ENCODE measurements around the gene ZNFX1. TPM values are rescaled to one million over a fixed set of nuclear protein-coding genes. Genes with fewer than 3 reads are reported as not detected.
A peak's percentile ranks its signal among the peaks of the same experiment; 100 is the strongest.

Gene ZNFX1
- total RNA-seq, 8 experiments from 2014 or later: 5.7 to 108 (median 15.7) TPM

GRCh38 chr20:49270736-49271135 is 7.1 kb downstream of the ZNFX1 start:
- Histone ChIP-seq H3K4me1 (replicated peaks in 1 of 2) (no peaks in the 10 kb centered on the region), H3K4me3 (no peak overlapping the region), H3K27ac (no peak overlapping the region)
- in situ Hi-C loops (cut with MboI; ENCODE audit: low pct_unique_long_range_greater_than_20kb in 2 of 9, low sequenced_read_pairs in 9 of 9, unreplicated experiment in 9 of 9): no loop called here
- 89 to 100% (median 97%) methylated on average over 1 to 5 of the region's 5 CpGs; no CpG with 5 or more reads in 4 of the 10 experiments for WGBS, 10 experiments
- no peak for ATAC-seq (replicated peaks in 6 of 8)

GRCh38 chr20:49270177-49270576 is 7.7 kb downstream of the ZNFX1 start:
- in situ Hi-C loops (cut with MboI; ENCODE audit: low pct_unique_long_range_greater_than_20kb in 2 of 9, low sequenced_read_pairs in 9 of 9, unreplicated experiment in 9 of 9): no loop called here
- peak in 3 of 8 experiments; percentile 14 to 50 (median 49) for ATAC-seq (replicated peaks in 6 of 8)
- WGBS, 10 experiments: 40 to 100% (median 70%) methylated on average over 1 to 6 of the region's 7 CpGs; no CpG with 5 or more reads in 3 of the 10 experiments
- Histone ChIP-seq H3K4me1 (replicated peaks in 1 of 2) (no peaks in the 10 kb centered on the region), H3K4me3 (no peak overlapping the region), H3K27ac (no peak overlapping the region)

- in situ Hi-C loops (cut with MboI; ENCODE audit: low pct_unique_long_range_greater_than_20kb in 2 of 9, low sequenced_read_pairs in 9 of 9, unreplicated experiment in 9 of 9): no loop called here
- Histone ChIP-seq H3K4me3 (no peak overlapping the region), H3K4me1 (replicated peaks in 1 of 2) (no peaks in the 10 kb centered on the region), H3K27ac (no peak overlapping the region)
- ATAC-seq (replicated peaks in 6 of 8): peak in 2 of 8 experiments; percentile 65 to 68
- 67 to 100% (median 97%) methylated on average over 1 of the region's 1 CpG; no CpG with 5 or more reads in 4 of the 10 experiments for WGBS, 10 experiments
Measured at GRCh38 chr20:49268600-49269365, 9.1 kb downstream of the ZNFX1 start.

- in situ Hi-C loops (cut with MboI; ENCODE audit: low pct_unique_long_range_greater_than_20kb in 2 of 9, low sequenced_read_pairs in 9 of 9, unreplicated experiment in 9 of 9): no loop called here
- 39 to 100% (median 92%) methylated on average over 1 to 4 of the region's 4 CpGs for WGBS, 10 experiments
- ATAC-seq (replicated peaks in 6 of 8): no peak
- Histone ChIP-seq H3K4me3 (no peak overlapping the region), H3K4me1 (replicated peaks in 1 of 2) (no peaks in the 10 kb centered on the region), H3K27ac (no peak overlapping the region)
Measured at GRCh38 chr20:49267327-49267726, 10.5 kb downstream of the ZNFX1 start.

- WGBS, 10 experiments: 25 to 100% (median 90%) methylated on average over 1 of the region's 1 CpG; no CpG with 5 or more reads in 3 of the 10 experiments
- H3K27ac ChIP-seq: no peak overlapping the region
- ATAC-seq (replicated peaks in 6 of 8): no peak
- no peak overlapping the region for H3K4me3 ChIP-seq
- no peaks in the 10 kb centered on the region for H3K4me1 ChIP-seq (replicated peaks in 1 of 2)
- in situ Hi-C loops (cut with MboI; ENCODE audit: low pct_unique_long_range_greater_than_20kb in 2 of 9, low sequenced_read_pairs in 9 of 9, unreplicated experiment in 9 of 9): no loop called here
Measured at GRCh38 chr20:49262444-49262843, 15.4 kb downstream of the ZNFX1 start.

- in situ Hi-C loops (cut with MboI; ENCODE audit: low pct_unique_long_range_greater_than_20kb in 2 of 9, low sequenced_read_pairs in 9 of 9, unreplicated experiment in 9 of 9): no loop called here
- H3K4me3 ChIP-seq: no peak overlapping the region
- H3K4me1 ChIP-seq (replicated peaks in 1 of 2): no peaks in the 10 kb centered on the region
- no peak for ATAC-seq (replicated peaks in 6 of 8)
- WGBS, 10 experiments: 90 to 100% (median 100%) methylated on average over 1 to 3 of the region's 3 CpGs; no CpG with 5 or more reads in 1 of the 10 experiments
- no peak overlapping the region for H3K27ac ChIP-seq
Measured at GRCh38 chr20:49261173-49261572, 16.7 kb downstream of the ZNFX1 start.

GRCh38 chr20:49260218-49260617 is 17.6 kb downstream of the ZNFX1 start:
- ATAC-seq (replicated peaks in 6 of 8): no peak
- no peaks in the 10 kb centered on the region for H3K4me1 ChIP-seq (replicated peaks in 1 of 2)
- no peak overlapping the region for H3K4me3 ChIP-seq
- no peak overlapping the region for H3K27ac ChIP-seq
- in situ Hi-C loops (cut with MboI; ENCODE audit: low pct_unique_long_range_greater_than_20kb in 2 of 9, low sequenced_read_pairs in 9 of 9, unreplicated experiment in 9 of 9): no loop called here
- 90 to 100% (median 100%) methylated on average over 1 to 4 of the region's 4 CpGs; no CpG with 5 or more reads in 1 of the 10 experiments for WGBS, 10 experiments

GRCh38 chr20:49259799-49260198 is 18.1 kb downstream of the ZNFX1 start:
- Histone ChIP-seq H3K4me3 (no peak overlapping the region), H3K27ac (no peak overlapping the region), H3K4me1 (replicated peaks in 1 of 2) (no peaks in the 10 kb centered on the region)
- no peak for ATAC-seq (replicated peaks in 6 of 8)
- WGBS, 10 experiments: 86 to 100% (median 96%) methylated on average over 2 of the region's 2 CpGs; no CpG with 5 or more reads in 4 of the 10 experiments
- in situ Hi-C loops (cut with MboI; ENCODE audit: low pct_unique_long_range_greater_than_20kb in 2 of 9, low sequenced_read_pairs in 9 of 9, unreplicated experiment in 9 of 9): no loop called here

- in situ Hi-C loops (cut with MboI; ENCODE audit: low pct_unique_long_range_greater_than_20kb in 2 of 9, low sequenced_read_pairs in 9 of 9, unreplicated experiment in 9 of 9): no loop called here
- Histone ChIP-seq H3K4me3 (no peak overlapping the region), H3K27ac (no peak overlapping the region), H3K4me1 (replicated peaks in 1 of 2) (no peaks in the 10 kb centered on the region)
- ATAC-seq (replicated peaks in 6 of 8): no peak
- WGBS, 10 experiments: 50 to 100% (median 76%) methylated on average over 1 to 4 of the region's 4 CpGs
Measured at GRCh38 chr20:49259284-49259683, 18.6 kb downstream of the ZNFX1 start.

GRCh38 chr20:49256261-49256660 is 21.6 kb downstream of the ZNFX1 start:
- Histone ChIP-seq H3K27ac (no peak overlapping the region), H3K4me1 (replicated peaks in 1 of 2) (no peaks in the 10 kb centered on the region), H3K4me3 (no peak overlapping the region)
- ATAC-seq (replicated peaks in 6 of 8): peak in 1 of 8 experiments; percentile 49
- in situ Hi-C loops (cut with MboI; ENCODE audit: low pct_unique_long_range_greater_than_20kb in 2 of 9, low sequenced_read_pairs in 9 of 9, unreplicated experiment in 9 of 9): no loop called here
- WGBS, 10 experiments: 86 to 100% (median 100%) methylated on average over 1 to 6 of the region's 6 CpGs

GRCh38 chr20:49252556-49253350 is 25.1 kb downstream of the ZNFX1 start:
- in situ Hi-C loops (cut with MboI; ENCODE audit: low pct_unique_long_range_greater_than_20kb in 2 of 9, low sequenced_read_pairs in 9 of 9, unreplicated experiment in 9 of 9): no loop called here
- H3K4me3 ChIP-seq: no peak overlapping the region
- no peak overlapping the region for H3K27ac ChIP-seq
- WGBS, 10 experiments: 77 to 100% (median 92%) methylated on average over 1 to 6 of the region's 6 CpGs
- no peaks in the 10 kb centered on the region for H3K4me1 ChIP-seq (replicated peaks in 1 of 2)
- ATAC-seq (replicated peaks in 6 of 8): no peak

GRCh38 chr20:49248879-49249665 is 28.8 kb downstream of the ZNFX1 start:
- Histone ChIP-seq H3K4me3 (no peak overlapping the region), H3K27ac (no peak overlapping the region), H3K4me1 (replicated peaks in 1 of 2) (no peaks in the 10 kb centered on the region)
- ATAC-seq (replicated peaks in 6 of 8): no peak
- WGBS, 10 experiments: 60 to 100% (median 83%) methylated on average over 1 to 14 of the region's 18 CpGs; no CpG with 5 or more reads in 1 of the 10 experiments
- in situ Hi-C loops (cut with MboI; ENCODE audit: low pct_unique_long_range_greater_than_20kb in 2 of 9, low sequenced_read_pairs in 9 of 9, unreplicated experiment in 9 of 9): no loop called here

- ATAC-seq (replicated peaks in 6 of 8): no peak
- 79 to 100% (median 92%) methylated on average over 2 to 8 of the region's 10 CpGs; no CpG with 5 or more reads in 2 of the 10 experiments for WGBS, 10 experiments
- H3K4me3 ChIP-seq: no peak overlapping the region
- H3K4me1 ChIP-seq (replicated peaks in 1 of 2): no peaks in the 10 kb centered on the region
- in situ Hi-C loops (cut with MboI; ENCODE audit: low pct_unique_long_range_greater_than_20kb in 2 of 9, low sequenced_read_pairs in 9 of 9, unreplicated experiment in 9 of 9): no loop called here
- no peak overlapping the region for H3K27ac ChIP-seq
Measured at GRCh38 chr20:49248301-49248700, 29.6 kb downstream of the ZNFX1 start.
